Colonic mucosa (tissue), 4 donors: ENCODE results near the gene CCDC174. TPM values are rescaled to one million over a fixed set of nuclear protein-coding genes. Genes with fewer than 3 reads are reported as not detected.

Experiments
- DNase-seq: peaks from one replicate; pipeline ENCODE4 v3.0.0-alpha.2; 2020
- H3K27ac ChIP-seq: fragments of 200-600 bp; one replicate; pipeline ENCODE4 v1.8.0; 2021
- H3K27me3 ChIP-seq: fragments of 200-600 bp; one replicate; pipeline ENCODE4 v1.8.0; 2021
- H3K36me3 ChIP-seq: fragments of 200-600 bp; one replicate; pipeline ENCODE4 v1.8.0; 2021
- H3K4me1 ChIP-seq: fragments of 200-600 bp; one replicate; pipeline ENCODE4 v1.8.0; 2021; ENCODE audit warnings: mild to moderate bottlenecking
- H3K4me3 ChIP-seq: fragments of 200-600 bp; one replicate; pipeline ENCODE4 v1.8.0; 2021
- H3K9ac ChIP-seq, 2 donors: one replicate each; pipeline ENCODE4 v1.7.0; 2013; ENCODE audit warnings: control low read depth in 2 of 2, low read depth in 2 of 2, low read length in 2 of 2
- H3K9me3 ChIP-seq: fragments of 200-600 bp; one replicate; pipeline ENCODE4 v1.8.0; 2021
- CTCF ChIP-seq: fragments of 200-600 bp; IDR thresholded peaks from one replicate; pipeline ENCODE4 v1.8.0; 2022; ENCODE audit warnings: antibody characterized with exemption, mild to moderate bottlenecking
- intact Hi-C: fragments of 100-400 bp; cut with DNase I; formaldehyde crosslinking; loops from one replicate; pipeline ENCODE4 v1.14.1; 2022
- total RNA-seq, 2 donors: library from RNA; stranded (reverse); fragmentation: NEBNext Ultra II Directional in 1 of 2; extraction: Animal tissue kit (Norgen Biotek cat#: 25700) in 1 of 2; gene quantifications; one replicate each; pipeline ENCODE4 v1.2.1, GENCODE V29; 2021
- donor health status: healthy.
- donor health status: DM: no; HTN: no; CAD: no.
- donor health status: DM: no; HTN: no; CAD: no.

CCDC174 gene
- total RNA-seq, 2 donors from 2014 or later = 15.4 to 17.9 TPM

DNA sequence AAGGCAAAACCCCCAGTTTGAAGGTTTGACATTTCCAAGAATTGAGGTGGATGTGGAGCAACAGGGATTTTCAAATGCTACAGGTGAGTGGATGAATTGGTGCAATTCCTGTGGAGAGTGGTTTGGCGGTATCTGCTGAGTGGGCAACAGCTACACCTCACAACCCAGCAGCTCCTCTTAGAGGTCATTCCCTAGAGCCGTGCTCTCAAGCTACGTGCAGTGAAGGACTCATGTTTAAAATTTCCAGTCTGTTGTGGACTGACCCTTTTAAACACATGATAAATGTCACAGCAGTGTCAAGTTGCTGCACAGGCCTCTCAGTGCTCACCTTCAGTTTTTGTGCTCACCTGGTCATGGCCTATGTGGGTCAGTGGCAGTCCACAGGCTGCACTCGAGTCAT is 32.9 kb downstream of the CCDC174 start:
- H3K9ac ChIP-seq = no peak overlapping the region
- no peak for DNase-seq
- no peak for TF ChIP-seq CTCF
- intact Hi-C loops = no loop called here
- H3K27me3 ChIP-seq = no peaks in the 10 kb centered on the region
- no peak overlapping the region for H3K27ac ChIP-seq
- H3K4me1 ChIP-seq = no peaks in the 10 kb centered on the region
- H3K4me3 ChIP-seq = no peak overlapping the region
- no peaks in the 10 kb centered on the region for H3K36me3 ChIP-seq
- no peaks in the 10 kb centered on the region for H3K9me3 ChIP-seq

DNA sequence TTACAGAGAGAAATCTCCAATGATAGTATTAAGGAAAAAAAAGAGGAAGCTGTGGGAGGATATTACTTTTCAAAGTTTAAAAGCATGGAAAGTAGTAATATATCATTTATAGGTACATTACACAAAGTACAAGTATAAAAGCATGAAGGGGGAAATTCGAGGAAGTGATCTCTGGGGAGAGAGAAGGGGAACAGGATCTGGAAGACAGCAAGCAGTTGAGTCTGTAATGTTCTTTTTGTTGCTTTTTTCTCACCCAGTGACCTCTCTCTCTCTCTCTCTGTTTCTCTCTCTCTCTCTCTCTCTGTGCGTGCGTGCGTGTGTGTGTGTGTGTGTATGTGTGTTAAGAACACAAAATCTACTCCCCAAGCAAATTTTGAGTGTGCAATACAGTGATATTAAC is 33.6 kb downstream of the CCDC174 start:
- TF ChIP-seq CTCF = no peak
- H3K9me3 ChIP-seq = no peaks in the 10 kb centered on the region
- H3K9ac ChIP-seq = no peak overlapping the region
- no peaks in the 10 kb centered on the region for H3K27me3 ChIP-seq
- H3K36me3 ChIP-seq = no peaks in the 10 kb centered on the region
- H3K27ac ChIP-seq = no peak overlapping the region
- no peak overlapping the region for H3K4me3 ChIP-seq
- no peak for DNase-seq
- intact Hi-C loops = no loop called here
- H3K4me1 ChIP-seq = no peaks in the 10 kb centered on the region

GRCh38 chr3:14687360-14687759 is 35.8 kb downstream of the CCDC174 start:
- Histone ChIP-seq H3K4me1 (no peaks in the 10 kb centered on the region), H3K9ac (no peak overlapping the region), H3K36me3 (no peaks in the 10 kb centered on the region), H3K27me3 (no peaks in the 10 kb centered on the region), H3K4me3 (no peak overlapping the region), H3K27ac (no peak overlapping the region), H3K9me3 (no peaks in the 10 kb centered on the region)
- no peak for TF ChIP-seq CTCF
- no peak for DNase-seq
- intact Hi-C loops = no loop called here

DNA sequence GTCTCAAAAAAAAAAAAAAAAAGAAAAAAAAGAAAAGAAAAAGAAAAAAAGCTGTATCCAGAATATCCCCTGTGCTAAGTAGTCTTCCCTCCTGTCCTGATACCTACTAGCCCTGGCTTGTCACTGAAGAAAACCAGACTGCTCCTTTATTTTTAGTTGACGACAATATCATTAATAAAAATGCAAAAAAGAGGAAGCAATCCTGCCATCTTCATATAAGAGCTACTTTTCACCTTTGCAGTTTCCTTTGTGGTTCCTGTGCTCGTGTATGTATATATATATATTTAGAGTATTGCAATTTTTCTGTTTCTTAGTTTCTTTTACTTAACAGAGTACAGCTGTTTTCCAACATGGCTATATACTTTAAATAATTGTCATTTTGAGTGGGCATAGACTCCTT is 37.0 kb downstream of the CCDC174 start:
- Histone ChIP-seq H3K9me3 (no peaks in the 10 kb centered on the region), H3K27me3 (no peaks in the 10 kb centered on the region), H3K36me3 (no peaks in the 10 kb centered on the region), H3K4me1 (no peaks in the 10 kb centered on the region), H3K4me3 (no peak overlapping the region), H3K9ac (no peak overlapping the region), H3K27ac (no peak overlapping the region)
- no peak for DNase-seq
- TF ChIP-seq CTCF = no peak
- intact Hi-C loops = no loop called here

DNA sequence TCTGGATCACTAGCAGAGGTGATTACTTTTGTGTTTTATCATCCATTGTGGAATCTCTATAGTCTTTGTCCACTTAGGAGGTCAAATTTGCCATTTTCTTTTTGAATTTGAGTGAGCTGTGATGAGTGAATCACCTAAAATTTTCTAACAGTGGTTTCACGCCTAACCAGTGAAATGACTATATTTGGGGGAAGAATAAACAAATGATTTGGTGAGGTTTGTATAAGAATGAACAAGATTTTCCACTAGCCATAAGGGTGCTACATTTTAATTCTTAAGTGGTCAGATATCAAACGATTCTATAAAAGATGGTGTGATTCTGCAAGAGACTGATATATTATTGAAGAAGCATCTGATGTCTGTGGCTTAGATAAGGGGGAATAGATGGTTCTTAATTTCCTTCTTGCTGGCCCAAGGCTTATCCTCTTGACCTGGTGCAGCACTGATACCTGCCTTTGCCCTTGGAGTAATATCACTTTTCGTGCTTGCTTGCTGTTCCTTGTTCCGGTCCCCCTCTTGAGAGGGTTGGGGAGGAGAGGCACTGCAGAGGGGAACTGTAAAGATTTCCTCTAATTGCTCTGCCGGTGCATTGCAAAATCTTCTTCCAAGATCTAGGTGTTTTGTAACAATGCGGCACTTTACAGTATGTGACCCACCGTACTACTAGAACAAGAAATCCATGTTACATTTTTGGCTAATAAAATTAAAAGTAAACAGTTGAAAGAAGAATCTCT is 37.9 kb downstream of the CCDC174 start:
- no peak overlapping the region for H3K4me3 ChIP-seq
- intact Hi-C loops = no loop called here
- H3K27ac ChIP-seq = no peak overlapping the region

More for the DNA sequence above, 37.9 kb downstream of the CCDC174 start:
- H3K9me3 ChIP-seq = no peaks in the 10 kb centered on the region
- no peaks in the 10 kb centered on the region for H3K27me3 ChIP-seq
- TF ChIP-seq CTCF = no peak
- H3K9ac ChIP-seq = no peak overlapping the region
- H3K36me3 ChIP-seq = no peaks in the 10 kb centered on the region
- no peak for DNase-seq
- H3K4me1 ChIP-seq = no peaks in the 10 kb centered on the region
